GM12892 (cell line): ENCODE measurements around the gene GALNTL6.

Experiments used
- DNase-seq: peaks from one replicate; pipeline ENCODE4 v3.0.0; 2011; ENCODE audit not compliant: insufficient read length
- FAIRE-seq: peaks from 2 replicates; lab custom pipeline; 2011; peaks lifted over from hg19 to GRCh38; lab: Jason Lieb, UNC
- POLR2A ChIP-seq: IDR thresholded peaks from 2 replicates; pipeline ENCODE4 v1.6.1; 2011; ENCODE audit warnings: low read depth, low read length, control low read depth
- POLR2AphosphoS5 ChIP-seq: IDR thresholded peaks from 2 replicates; pipeline ENCODE4 v1.6.1; 2011; ENCODE audit warnings: low read depth, low read length, control low read depth
- TAF1 ChIP-seq: IDR thresholded peaks from 2 replicates; pipeline ENCODE4 v1.6.1; 2011; ENCODE audit warnings: low read depth, mild to moderate bottlenecking, control low read depth, low read length, borderline replicate concordance

GALNTL6 gene

GRCh38 chr4:172521680-172522079, 708.5 kb downstream of the GALNTL6 start:
- DNase-seq (no peak), FAIRE-seq (no peak)
- TF ChIP-seq TAF1: no peak
- TF ChIP-seq POLR2AphosphoS5: no peak
- no peak for TF ChIP-seq POLR2A

GRCh38 chr4:172543249-172543648, 730.0 kb downstream of the GALNTL6 start:
- DNase-seq (no peak), FAIRE-seq (no peak)
- TF ChIP-seq POLR2AphosphoS5 (no peak), TAF1 (no peak)

- TF ChIP-seq TAF1 (no peak), POLR2A (no peak), POLR2AphosphoS5 (no peak)
- no peak for FAIRE-seq
- DNase-seq: no peak
Measured at GRCh38 chr4:172546782-172547181, 733.6 kb downstream of the GALNTL6 start.

GRCh38 chr4:172547724-172548123, 734.5 kb downstream of the GALNTL6 start:
- FAIRE-seq (no peak), DNase-seq (no peak)
- TF ChIP-seq TAF1: no peak
- TF ChIP-seq POLR2AphosphoS5: no peak
- no peak for TF ChIP-seq POLR2A

GRCh38 chr4:172553216-172553615, 740.0 kb downstream of the GALNTL6 start:
- TF ChIP-seq POLR2A (no peak), POLR2AphosphoS5 (no peak), TAF1 (no peak)
- DNase-seq (no peak), FAIRE-seq (no peak)

- DNase-seq: no peak
- FAIRE-seq: no peak
- TF ChIP-seq POLR2AphosphoS5: no peak
- no peak for TF ChIP-seq POLR2A
- no peak for TF ChIP-seq TAF1
Measured at GRCh38 chr4:172554588-172554987, 741.4 kb downstream of the GALNTL6 start.

- TF ChIP-seq POLR2AphosphoS5: no peak
- TF ChIP-seq TAF1: no peak
- no peak for TF ChIP-seq POLR2A
- DNase-seq (no peak), FAIRE-seq (no peak)
Measured at GRCh38 chr4:172555725-172556124, 742.5 kb downstream of the GALNTL6 start.

GRCh38 chr4:172573899-172574298, 760.7 kb downstream of the GALNTL6 start:
- DNase-seq: no peak
- no peak for FAIRE-seq
- TF ChIP-seq POLR2AphosphoS5 (no peak), TAF1 (no peak), POLR2A (no peak)

- no peak for TF ChIP-seq POLR2AphosphoS5
- TF ChIP-seq POLR2A: no peak
- no peak for TF ChIP-seq TAF1
- no peak for FAIRE-seq
- no peak for DNase-seq
Measured at GRCh38 chr4:172578712-172579111, 765.5 kb downstream of the GALNTL6 start.

- DNase-seq (no peak), FAIRE-seq (no peak)
- no peak for TF ChIP-seq POLR2AphosphoS5
- no peak for TF ChIP-seq POLR2A
- TF ChIP-seq TAF1: no peak
Measured at GRCh38 chr4:172584816-172585215, 771.6 kb downstream of the GALNTL6 start.

GRCh38 chr4:172596206-172596605, 783.0 kb downstream of the GALNTL6 start:
- no peak for DNase-seq
- no peak for TF ChIP-seq TAF1
- TF ChIP-seq POLR2AphosphoS5: no peak
- TF ChIP-seq POLR2A: no peak
- no peak for FAIRE-seq

GRCh38 chr4:172599554-172599953, 786.4 kb downstream of the GALNTL6 start:
- FAIRE-seq (no peak), DNase-seq (no peak)
- no peak for TF ChIP-seq TAF1

- no peak for DNase-seq
Measured at GRCh38 chr4:172601195-172601594, 788.0 kb downstream of the GALNTL6 start.

More at GRCh38 chr4:172601195-172601594, 788.0 kb downstream of the GALNTL6 start:
- no peak for FAIRE-seq
- no peak for TF ChIP-seq TAF1
- TF ChIP-seq POLR2A: no peak
- TF ChIP-seq POLR2AphosphoS5: no peak
